Colonic mucosa (tissue), 4 donors: ENCODE data around the gene DPYSL3. TPM values are rescaled to one million over a fixed set of nuclear protein-coding genes. Genes with fewer than 3 reads are reported as not detected.

Experiments used
- DNase-seq: peaks from one replicate; pipeline ENCODE4 v3.0.0-alpha.2; 2020
- H3K27ac ChIP-seq: fragments of 200-600 bp; one replicate; pipeline ENCODE4 v1.8.0; 2021
- H3K27me3 ChIP-seq: fragments of 200-600 bp; one replicate; pipeline ENCODE4 v1.8.0; 2021
- H3K36me3 ChIP-seq: fragments of 200-600 bp; one replicate; pipeline ENCODE4 v1.8.0; 2021
- H3K4me1 ChIP-seq: fragments of 200-600 bp; one replicate; pipeline ENCODE4 v1.8.0; 2021; ENCODE audit warnings: mild to moderate bottlenecking
- H3K4me3 ChIP-seq: fragments of 200-600 bp; one replicate; pipeline ENCODE4 v1.8.0; 2021
- H3K9ac ChIP-seq, 2 donors: one replicate each; pipeline ENCODE4 v1.7.0; 2013; ENCODE audit warnings: control low read depth in 2 of 2, low read depth in 2 of 2, low read length in 2 of 2
- H3K9me3 ChIP-seq: fragments of 200-600 bp; one replicate; pipeline ENCODE4 v1.8.0; 2021
- CTCF ChIP-seq: fragments of 200-600 bp; IDR thresholded peaks from one replicate; pipeline ENCODE4 v1.8.0; 2022; ENCODE audit warnings: antibody characterized with exemption, mild to moderate bottlenecking
- intact Hi-C: fragments of 100-400 bp; cut with DNase I; formaldehyde crosslinking; loops from one replicate; pipeline ENCODE4 v1.14.1; 2022
- total RNA-seq, 2 donors: library from RNA; stranded (reverse); fragmentation: NEBNext Ultra II Directional in 1 of 2; extraction: Animal tissue kit (Norgen Biotek cat#: 25700) in 1 of 2; gene quantifications; one replicate each; pipeline ENCODE4 v1.2.1, GENCODE V29; 2021
- donor health status: healthy.
- donor health status: DM: no; HTN: no; CAD: no.
- donor health status: DM: no; HTN: no; CAD: no.

Gene DPYSL3
- total RNA-seq, 2 donors from 2014 or later, result 8.8 to 32.2 TPM

DNA sequence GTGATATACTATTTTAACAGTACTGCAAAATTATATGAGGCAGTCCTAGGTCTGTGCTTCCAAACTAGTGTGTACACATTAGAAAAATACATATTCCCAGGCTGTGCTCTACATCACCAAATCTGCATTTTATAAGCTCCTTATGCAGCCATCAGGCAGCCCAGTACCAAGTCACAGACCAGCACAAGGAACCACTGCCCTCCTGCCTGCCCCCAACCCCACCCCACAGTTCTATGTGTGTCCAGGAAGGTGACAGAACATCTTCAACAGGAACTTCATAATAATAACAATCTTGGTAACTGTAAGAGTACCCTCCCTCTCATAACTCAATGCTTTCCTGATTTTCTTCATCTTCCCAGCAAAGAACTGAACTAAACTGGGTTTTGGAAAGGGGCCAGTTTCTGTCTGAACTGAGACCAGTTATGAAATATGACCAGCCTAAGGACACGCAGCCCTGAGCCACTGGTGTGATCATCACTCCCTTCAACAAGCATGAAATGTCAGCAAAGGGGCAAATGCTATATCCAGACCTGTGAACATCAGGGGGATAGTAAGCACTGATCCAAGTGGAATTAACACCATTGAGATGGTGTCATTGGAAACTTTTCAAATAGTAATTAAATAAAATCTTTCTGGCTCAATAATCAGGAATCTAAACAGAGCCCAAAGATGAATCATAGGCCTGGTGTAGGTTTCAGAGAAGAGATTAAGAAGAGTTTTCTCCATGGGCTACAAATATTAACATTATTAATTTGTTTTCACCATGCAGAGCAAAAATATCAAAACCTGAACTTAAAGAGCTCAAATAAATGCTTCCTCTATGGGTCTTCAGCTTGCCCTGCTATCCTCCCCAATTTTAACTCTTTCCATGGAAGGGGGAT is 82.1 kb downstream of the DPYSL3 start:
- Histone ChIP-seq H3K4me3 (no peak overlapping the region), H3K27me3 (no peaks in the 10 kb centered on the region), H3K4me1 (no peaks in the 10 kb centered on the region), H3K27ac (no peak overlapping the region), H3K36me3 (no peaks in the 10 kb centered on the region), H3K9me3 (no peaks in the 10 kb centered on the region), H3K9ac (no peak overlapping the region)
- DNase-seq, result no peak
- no peak for TF ChIP-seq CTCF
- intact Hi-C loops, result no loop called here

GRCh38 chr5:147426640-147427327 is 83.1 kb downstream of the DPYSL3 start:
- Histone ChIP-seq H3K4me3 (no peak overlapping the region), H3K9me3 (no peaks in the 10 kb centered on the region), H3K27ac (no peak overlapping the region), H3K27me3 (no peaks in the 10 kb centered on the region), H3K36me3 (no peaks in the 10 kb centered on the region), H3K9ac (no peak overlapping the region), H3K4me1 (no peaks in the 10 kb centered on the region)
- no peak for TF ChIP-seq CTCF
- DNase-seq, result no peak
- intact Hi-C loops, result no loop called here

GRCh38 chr5:147418613-147419012 is 91.3 kb downstream of the DPYSL3 start:
- Histone ChIP-seq H3K9me3 (no peaks in the 10 kb centered on the region), H3K36me3 (no peaks in the 10 kb centered on the region), H3K27me3 (no peaks in the 10 kb centered on the region), H3K9ac (no peak overlapping the region), H3K4me1 (no peaks in the 10 kb centered on the region), H3K4me3 (no peak overlapping the region), H3K27ac (no peak overlapping the region)
- no peak for TF ChIP-seq CTCF
- intact Hi-C loops, result no loop called here
- no peak for DNase-seq

- Histone ChIP-seq H3K27me3 (no peaks in the 10 kb centered on the region), H3K9ac (peak overlapping the region in 1 of 2 donors; percentile 28), H3K36me3 (no peaks in the 10 kb centered on the region), H3K4me1 (no peaks in the 10 kb centered on the region), H3K9me3 (no peaks in the 10 kb centered on the region), H3K27ac (peak overlapping the region; percentile 67), H3K4me3 (no peak overlapping the region)
- TF ChIP-seq CTCF, result no peak
- intact Hi-C loops, result no loop called here
- peak; percentile 86 for DNase-seq
Observed at GRCh38 chr5:147417135-147417813, 92.6 kb downstream of the DPYSL3 start.

- intact Hi-C loops, result no loop called here
- Histone ChIP-seq H3K27me3 (no peaks in the 10 kb centered on the region), H3K4me3 (no peak overlapping the region), H3K9ac (no peak overlapping the region), H3K27ac (no peak overlapping the region), H3K36me3 (no peaks in the 10 kb centered on the region), H3K4me1 (no peaks in the 10 kb centered on the region), H3K9me3 (no peaks in the 10 kb centered on the region)
- TF ChIP-seq CTCF, result no peak
- no peak for DNase-seq
Observed at GRCh38 chr5:147415651-147416050, 94.2 kb downstream of the DPYSL3 start.
